ENCODE measurements around the gene PRDM16.

- no peak for TF ChIP-seq CTCF (IDR thresholded peaks at IDR 0.05)
- no peak for TF ChIP-seq POLR2A (IDR thresholded peaks at IDR 0.05)
These were observed 55.2 kb downstream of the PRDM16 start for GRCh38 chr1:3124246-3124645.

All from thyroid gland (tissue), 4 donors.